OCI-LY7 (cell line): ENCODE data around the gene RNF148. TPM values are rescaled to one million over a fixed set of nuclear protein-coding genes. Genes with fewer than 3 reads are reported as not detected.

Experiments used
- BruUV-seq: library from RNA; stranded (reverse); fragments of 400-500 nt; replicated peaks from 2 replicates; lab custom pipeline; 2021; lab: Mats Ljungman, UMichigan
- CTCF ChIA-PET: fragments of 300-600 bp; sonication (Branson Sonifier 250); formaldehyde crosslinking; loops from one replicate; lab custom pipeline; 2022; ENCODE audit warnings: antibody characterized with exemption; ENCODE audit not compliant: unreplicated experiment; lab: Charles Lee
- POLR2A ChIA-PET: fragments of 300-600 bp; sonication (Branson Sonifier 250); formaldehyde crosslinking; loops from one replicate; lab custom pipeline; 2022; ENCODE audit warnings: antibody characterized with exemption; lab: Charles Lee
- DNase-seq: peaks from one replicate; pipeline ENCODE4 v3.0.0-alpha.2; 2015; ENCODE audit warnings: low spot score
- H2AFZ ChIP-seq: fragments of 200-600 bp; sonication (generic), shearing (Covaris generic); 2 replicates; pipeline ENCODE4 v1.6.1; 2014; ENCODE audit warnings: mild to moderate bottlenecking, antibody characterized with exemption, low read length, moderate library complexity
- H3K27ac ChIP-seq: fragments of 200-600 bp; sonication (generic); 2 replicates; pipeline ENCODE4 v1.5.1; 2014; ENCODE audit warnings: mixed run types, low read depth, mild to moderate bottlenecking, moderate library complexity, low read length, inconsistent platforms; ENCODE audit not compliant: poor library complexity, severe bottlenecking
- H3K36me3 ChIP-seq: fragments of 200-600 bp; sonication (generic); 2 replicates; pipeline ENCODE4 v1.6.1; 2014; ENCODE audit warnings: mild to moderate bottlenecking, antibody characterized with exemption, low read length, moderate library complexity, mixed read lengths; ENCODE audit not compliant: insufficient read depth
- H3K4me1 ChIP-seq: fragments of 200-600 bp; sonication (generic); 2 replicates; pipeline ENCODE4 v1.5.1; 2014; ENCODE audit warnings: mild to moderate bottlenecking, low read length; ENCODE audit not compliant: insufficient read depth, poor library complexity, severe bottlenecking
- H3K4me2 ChIP-seq: fragments of 200-600 bp; sonication (generic); 2 replicates; pipeline ENCODE4 v1.6.1; 2014; ENCODE audit warnings: mild to moderate bottlenecking, low read length
- H3K4me3 ChIP-seq: fragments of 200-600 bp; sonication (generic); 2 replicates; pipeline ENCODE4 v1.5.1; 2014; ENCODE audit warnings: mild to moderate bottlenecking, low read depth, low read length; ENCODE audit not compliant: poor library complexity, severe bottlenecking
- H3K79me2 ChIP-seq: fragments of 200-600 bp; sonication (generic); 2 replicates; pipeline ENCODE4 v1.6.1; 2016; ENCODE audit warnings: low read depth, mild to moderate bottlenecking, low read length, moderate library complexity, mixed read lengths; ENCODE audit not compliant: insufficient read depth
- H3K9me2 ChIP-seq: fragments of 200-600 bp; sonication (generic); 2 replicates; pipeline ENCODE4 v1.6.1; 2016; ENCODE audit warnings: mild to moderate bottlenecking, low read length, mixed read lengths; ENCODE audit not compliant: insufficient read depth
- H3K9me3 ChIP-seq: fragments of 200-600 bp; sonication (generic); 2 replicates; pipeline ENCODE4 v1.6.1; 2014; ENCODE audit warnings: mild to moderate bottlenecking, mixed run types, low read length, mixed read lengths
- H4K20me1 ChIP-seq: fragments of 200-600 bp; sonication (generic); 2 replicates; pipeline ENCODE4 v1.6.1; 2014; ENCODE audit warnings: mild to moderate bottlenecking, antibody characterized with exemption, low read length, moderate library complexity, mixed read lengths; ENCODE audit not compliant: insufficient read depth
- CTCF ChIP-seq: fragments of 200-600 bp; sonication (generic); conservative IDR thresholded peaks from 2 replicates; pipeline ENCODE4 v1.5.1; 2014; ENCODE audit warnings: mild to moderate bottlenecking, antibody characterized with exemption, low read length, moderate library complexity, mixed read lengths
- EZH2phosphoT487 ChIP-seq: fragments of 200-600 bp; sonication (generic); IDR thresholded peaks from 2 replicates; pipeline ENCODE4 v1.6.1; 2018; ENCODE audit warnings: low read depth, borderline replicate concordance, mild to moderate bottlenecking, mixed run types, antibody characterized with exemption, low read length, moderate library complexity, mixed read lengths
- intact Hi-C: fragments of 100-400 bp; cut with micrococcal nuclease; formaldehyde crosslinking; loops from one replicate; pipeline ENCODE4 v1.10.0; 2022; ENCODE audit not compliant: unreplicated experiment
- total RNA-seq, 2 experiments: library from RNA; depleted of rRNA in 1 of 2; stranded (reverse); fragments of >200 nt in 1 of 2; shearing (Covaris generic) in 1 of 2; gene quantifications; 2 replicates each; pipeline ENCODE4 v1.2.3, GENCODE V29; 2014 to 2022

Gene RNF148
- total RNA-seq, 2 experiments from 2014 or later, result not detected

GRCh38 chr7:122676466-122676865 is 26.3 kb downstream of the RNF148 start:
- H3K4me1 ChIP-seq, result no peaks in the 10 kb centered on the region
- no peaks in the 10 kb centered on the region for H3K9me2 ChIP-seq
- CTCF ChIA-PET, result no interaction called here
- no peak overlapping the region for H3K4me2 ChIP-seq
- no peaks in the 10 kb centered on the region for H3K36me3 ChIP-seq
- H3K9me3 ChIP-seq, result no peaks in the 10 kb centered on the region
- TF ChIP-seq CTCF (no peak), EZH2phosphoT487 (no peak)
- no peak overlapping the region for H3K4me3 ChIP-seq
- H3K79me2 ChIP-seq, result no peaks in the 10 kb centered on the region
- no peak overlapping the region for H3K27ac ChIP-seq
- no TSS peak for BruUV-seq
- DNase-seq, result no peak
- intact Hi-C loops, result no loop called here
- no peaks in the 10 kb centered on the region for H4K20me1 ChIP-seq
- POLR2A ChIA-PET, result no interaction called here
- H2AFZ ChIP-seq, result no peak overlapping the region

- DNase-seq, result no peak
- H2AFZ ChIP-seq, result no peak overlapping the region
- no TSS peak for BruUV-seq
- H3K4me2 ChIP-seq, result no peak overlapping the region
- ChIA-PET CTCF (no interaction called here), POLR2A (no interaction called here)
- no peaks in the 10 kb centered on the region for H4K20me1 ChIP-seq
- intact Hi-C loops, result no loop called here
- no peaks in the 10 kb centered on the region for H3K9me2 ChIP-seq
- no peaks in the 10 kb centered on the region for H3K9me3 ChIP-seq
- no peak overlapping the region for H3K4me3 ChIP-seq
- H3K27ac ChIP-seq, result no peak overlapping the region
- no peak for TF ChIP-seq EZH2phosphoT487
- TF ChIP-seq CTCF, result no peak
- no peaks in the 10 kb centered on the region for H3K4me1 ChIP-seq
- no peaks in the 10 kb centered on the region for H3K36me3 ChIP-seq
- H3K79me2 ChIP-seq, result no peaks in the 10 kb centered on the region
These were observed 27.1 kb downstream of the RNF148 start for GRCh38 chr7:122675621-122676020.

GRCh38 chr7:122675011-122675410 is 27.7 kb downstream of the RNF148 start:
- Histone ChIP-seq H3K4me2 (no peak overlapping the region), H2AFZ (no peak overlapping the region), H3K27ac (no peak overlapping the region), H3K79me2 (no peaks in the 10 kb centered on the region), H3K36me3 (no peaks in the 10 kb centered on the region), H3K9me3 (no peaks in the 10 kb centered on the region), H3K4me3 (no peak overlapping the region), H3K9me2 (no peaks in the 10 kb centered on the region), H4K20me1 (no peaks in the 10 kb centered on the region), H3K4me1 (no peaks in the 10 kb centered on the region)
- no peak for TF ChIP-seq EZH2phosphoT487
- TF ChIP-seq CTCF, result no peak
- CTCF ChIA-PET, result no interaction called here
- POLR2A ChIA-PET, result no interaction called here
- no peak for DNase-seq
- BruUV-seq, result no TSS peak
- intact Hi-C loops, result no loop called here
